B cell (primary cell): Measurements from ENCODE around the gene FAM210B. TPM values are rescaled to one million over a fixed set of nuclear protein-coding genes. Genes with fewer than 3 reads are reported as not detected.

Experiments used
- ATAC-seq: fragments of 200-7000 bp; cut with Tn5 transposase; one replicate; pipeline ENCODE4 v1.10.0; 2021; ENCODE audit warnings: low read depth, mild to moderate bottlenecking, moderate number of reproducible peaks, moderate library complexity
- CTCF ChIA-PET: fragments of 350-600 bp; sonication (Branson Sonifier 250); formaldehyde crosslinking; loops from one replicate; lab custom pipeline; 2021; ENCODE audit warnings: antibody characterized with exemption, inconsistent platforms; lab: Charles Lee
- POLR2A ChIA-PET: fragments of 350-600 bp; sonication (Branson Sonifier 250); formaldehyde crosslinking; loops from one replicate; lab custom pipeline; 2021; ENCODE audit warnings: antibody characterized with exemption; lab: Charles Lee
- DNase-seq: peaks from one replicate; pipeline ENCODE4 v3.0.0; 2013
- H2AFZ ChIP-seq: 2 replicates; pipeline ENCODE4 v1.6.1; 2012; ENCODE audit warnings: mild to moderate bottlenecking, low read depth, low read length; ENCODE audit not compliant: insufficient read depth, poor library complexity, severe bottlenecking
- H3K27ac ChIP-seq, 2 donors: 1 replicate in 1 of 2; 2 replicates in 1 of 2; pipeline ENCODE4 v1.5.1; 2012 to 2013; ENCODE audit warnings: low read length in 2 of 2, mild to moderate bottlenecking in 2 of 2, moderate library complexity in 1 of 2
- H3K27me3 ChIP-seq, 4 experiments: fragments of 200-600 bp in 1 of 4; sonication (generic) in 1 of 4; replicated peaks in 1 of 4; 1 replicate in 2 of 4; 2 replicates in 2 of 4; pipeline versions ENCODE4 v1.6.1 to v1.7.0; 2013 to 2016; ENCODE audit warnings: low read length in 3 of 4, mild to moderate bottlenecking in 2 of 4, mixed read lengths in 1 of 4, moderate library complexity in 1 of 4; ENCODE audit not compliant: insufficient read depth in 4 of 4, control insufficient read depth in 3 of 4; ENCODE audit errors: control extremely low read depth in 1 of 4
- H3K36me3 ChIP-seq, 2 experiments: replicated peaks in 1 of 2; 1 replicate in 1 of 2; 2 replicates in 1 of 2; pipeline versions ENCODE4 v1.6.1 to v1.7.1; 2013; ENCODE audit warnings: low read length in 1 of 2; ENCODE audit not compliant: insufficient read depth in 2 of 2, control insufficient read depth in 1 of 2; ENCODE audit errors: control extremely low read depth in 1 of 2, extremely low read depth in 1 of 2
- H3K4me1 ChIP-seq, 2 donors: fragments of 200-600 bp in 1 of 2; sonication (generic) in 1 of 2; 1 replicate in 1 of 2; 2 replicates in 1 of 2; pipeline versions ENCODE4 v1.5.1 to v1.6.1; 2013 to 2017; ENCODE audit warnings: low read length in 2 of 2; ENCODE audit not compliant: control insufficient read depth in 2 of 2, insufficient read depth in 2 of 2
- H3K4me2 ChIP-seq: replicated peaks from 2 replicates; pipeline ENCODE3; 2012; ENCODE audit warnings: mild to moderate bottlenecking, low read depth, low read length; ENCODE audit not compliant: poor library complexity, severe bottlenecking
- H3K4me3 ChIP-seq, 5 experiments: fragments of 200-600 bp in 1 of 5; sonication (generic) in 1 of 5; 1 replicate in 3 of 5; 2 replicates in 2 of 5; pipeline versions ENCODE4 v1.5.1 to v1.7.0; 2011 to 2016; ENCODE audit warnings: low read length in 4 of 5, mild to moderate bottlenecking in 4 of 5, low read depth in 2 of 5, control low read depth in 1 of 5, moderate library complexity in 1 of 5; ENCODE audit not compliant: insufficient read depth in 1 of 5; ENCODE audit errors: control extremely low read depth in 1 of 5, extremely low read depth in 1 of 5
- H3K79me2 ChIP-seq: fragments of 200-600 bp; sonication (generic); one replicate; pipeline ENCODE4 v1.6.0; 2016; ENCODE audit warnings: low read length; ENCODE audit not compliant: control insufficient read depth, insufficient read depth
- H3K9ac ChIP-seq: fragments of 200-600 bp; sonication (generic); 2 replicates; pipeline ENCODE4 v1.6.1; 2017; ENCODE audit warnings: mild to moderate bottlenecking, low read length, moderate library complexity
- H3K9me3 ChIP-seq, 3 donors: one replicate each; pipeline versions ENCODE4 v1.6.1 to v1.7.1; 2013; ENCODE audit warnings: low read length in 2 of 3; ENCODE audit not compliant: control insufficient read depth in 2 of 3, insufficient read depth in 1 of 3; ENCODE audit errors: control extremely low read depth in 1 of 3
- H4K20me1 ChIP-seq: 2 replicates; pipeline ENCODE4 v1.6.0; 2012; ENCODE audit warnings: mild to moderate bottlenecking, low read length; ENCODE audit not compliant: insufficient read depth, control insufficient read depth, poor library complexity, severe bottlenecking
- H3K27ac Mint-ChIP-seq: one replicate; pipeline ENCODE4 v1.8.0; 2021; ENCODE audit warnings: mixed read lengths
- H3K27me3 Mint-ChIP-seq: one replicate; pipeline ENCODE4 v1.8.0; 2021; ENCODE audit warnings: mixed read lengths
- H3K4me1 Mint-ChIP-seq: one replicate; pipeline ENCODE4 v1.8.0; 2021; ENCODE audit warnings: mixed read lengths
- H3K4me3 Mint-ChIP-seq: one replicate; pipeline ENCODE4 v1.8.0; 2021; ENCODE audit warnings: mixed read lengths
- H3K9me3 Mint-ChIP-seq: one replicate; pipeline ENCODE4 v1.8.0; 2022; ENCODE audit warnings: mixed read lengths; ENCODE audit not compliant: insufficient read depth
- CTCF ChIP-seq: fragments of 200-600 bp; IDR thresholded peaks from one replicate; pipeline ENCODE4 v1.8.0; 2022; ENCODE audit warnings: antibody characterized with exemption, mild to moderate bottlenecking
- EZH2 ChIP-seq: IDR thresholded peaks from 2 replicates; pipeline ENCODE4 v1.6.1; 2012; ENCODE audit warnings: borderline replicate concordance, low read depth, mild to moderate bottlenecking, moderate library complexity, low read length; ENCODE audit not compliant: insufficient read depth, poor library complexity, severe bottlenecking
- WGBS: methylation state at CpG from one replicate; pipeline ENCODE4 v1.1.5; 2013; ENCODE audit warnings: missing lambda C conversion rate; ENCODE audit not compliant: insufficient coverage; 5-methylcytosine and 5-hydroxymethylcytosine counted together
- intact Hi-C: fragments of 100-400 bp; cut with micrococcal nuclease; formaldehyde crosslinking; loops from one replicate; pipeline ENCODE4 v1.10.0; 2022
- polyA plus RNA-seq: library from polyadenylated mRNA; depleted of rRNA; stranded (reverse); fragments of >200 nt; gene quantifications from 2 replicates; pipeline ENCODE4 v1.2.3, GENCODE V29; 2012
- total RNA-seq, 2 donors: library from RNA; stranded (reverse); fragments of 120-200 nt in 1 of 2; gene quantifications; 1 replicate in 1 of 2; 2 replicates in 1 of 2; pipeline versions ENCODE4 v1.2.3 to v1.2.4, GENCODE V29; 2013 to 2022

The FAM210B gene
- total and polyA plus RNA-seq, 2 donors (not counting 1 experiment from before 2014, with no cell fraction given), result 4.0 to 13.6 TPM

DNA sequence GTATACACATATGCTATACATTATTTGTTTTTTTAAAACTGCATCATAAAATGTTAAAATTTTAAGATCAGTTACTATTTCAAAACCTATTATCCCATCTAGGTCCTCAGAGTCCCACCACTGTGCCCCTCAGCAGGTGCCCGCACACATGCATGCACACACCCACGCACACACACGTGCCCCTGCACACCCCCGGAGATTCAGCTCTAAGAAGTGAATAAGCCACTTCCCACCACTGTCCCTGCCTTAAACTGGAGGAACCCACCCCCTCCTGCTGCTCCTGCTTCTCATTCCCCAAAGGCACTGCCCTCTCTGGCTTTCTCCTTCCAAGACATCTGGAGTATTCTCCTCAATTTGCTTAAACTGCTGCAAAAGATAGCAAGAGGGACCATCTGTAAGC lies 5.4 kb upstream of the FAM210B start:
- Histone ChIP-seq H3K79me2 (no peaks in the 10 kb centered on the region), H3K27me3 (peaks cover 0 to 9% (median 1%) of the 10 kb centered on the region in 4 experiments), H4K20me1 (no peaks in the 10 kb centered on the region), H2AFZ (no peak overlapping the region), H3K9me3 (no peaks in the 10 kb centered on the region), H3K4me1 (peaks cover 0 to 4% of the 10 kb centered on the region in 2 donors), H3K36me3 (no peaks in the 10 kb centered on the region), H3K27ac (no peak overlapping the region), H3K4me3 (no peak overlapping the region), H3K4me2 (no peak overlapping the region), H3K9ac (no peak overlapping the region)
- Mint-ChIP-seq H3K9me3 (no peaks in the 10 kb centered on the region), H3K27me3 (peaks cover 30% of the 10 kb centered on the region), H3K4me1 (peaks cover 6% of the 10 kb centered on the region), H3K4me3 (no peak overlapping the region), H3K27ac (no peak overlapping the region)
- no peak for TF ChIP-seq CTCF
- TF ChIP-seq EZH2, result no peak
- DNase-seq, result no peak
- POLR2A ChIA-PET, result no interaction called here
- ATAC-seq, result no peak
- intact Hi-C loops, result no loop called here
- WGBS, result 64% methylated on average over 4 of the region's 4 CpGs
- CTCF ChIA-PET, result no interaction called here

DNA sequence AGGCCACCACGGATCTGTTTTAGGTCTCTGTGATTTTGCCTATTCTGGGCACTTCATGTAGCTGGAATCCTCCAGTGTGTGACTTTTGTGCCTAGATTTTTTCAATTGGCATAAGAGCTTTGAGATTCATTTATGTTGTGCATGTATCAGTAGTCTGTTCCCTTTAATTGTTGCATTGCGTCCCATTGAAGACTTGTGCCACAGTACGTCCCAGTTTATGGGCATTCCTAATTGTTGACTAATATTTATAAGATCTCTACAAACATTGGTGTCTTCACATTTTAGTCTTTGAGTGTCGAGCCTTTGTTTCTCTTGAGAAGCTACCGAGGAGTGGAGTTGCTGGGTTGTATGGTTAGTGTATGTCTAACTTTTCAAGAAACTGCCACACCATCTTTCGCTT lies 704 bp upstream of the FAM210B start:
- no peaks in the 10 kb centered on the region for H3K27me3 ChIP-seq
- Mint-ChIP-seq H3K9me3 (no peaks in the 10 kb centered on the region), H3K4me1 (peaks cover 14% of the 10 kb centered on the region), H3K27ac (no peak overlapping the region), H3K4me3 (peak overlapping the region; percentile 80), H3K27me3 (peaks cover 5% of the 10 kb centered on the region)
- no peaks in the 10 kb centered on the region for H3K79me2 ChIP-seq
- no peaks in the 10 kb centered on the region for H3K9me3 ChIP-seq
- ATAC-seq, result no peak
- no peaks in the 10 kb centered on the region for H4K20me1 ChIP-seq
- no peak for TF ChIP-seq CTCF
- TF ChIP-seq EZH2, result no peak
- no CpG with 5 or more reads among the region's 6 CpGs for WGBS
- H3K27ac ChIP-seq, result no peak overlapping the region
- ChIA-PET CTCF (no interaction called here), POLR2A (interaction anchor here (1.1 kb wide), 1 partner anchor 34 kb away, joined by 3 read pairs; the partner anchor contains the start of genes AURKA and CSTF1)
- H3K4me3 ChIP-seq, result peak overlapping the region in 3 of 5 experiments; percentile 35 to 91 (median 62)
- no peak for DNase-seq
- intact Hi-C loops, result loop anchor here (1.0 kb wide), 2 partner anchors 34 to 110 kb away; partner anchors contain the start of genes AURKA, CSTF1 and RTF2
- H3K4me1 ChIP-seq, result peaks cover 0 to 15% of the 10 kb centered on the region in 2 donors
- peak overlapping the region; percentile 95 for H2AFZ ChIP-seq
- peak overlapping the region; percentile 98 for H3K4me2 ChIP-seq
- H3K36me3 ChIP-seq, result no peaks in the 10 kb centered on the region
- peak overlapping the region; percentile 80 for H3K9ac ChIP-seq
